Astrocyte (in vitro differentiated cells and primary cell): ENCODE measurements around the gene ACVR1.

Experiments used
- EZH2 ChIP-seq: IDR thresholded peaks from 2 replicates; pipeline ENCODE4 v1.6.1; 2012; ENCODE audit warnings: mild to moderate bottlenecking, low read length, inconsistent platforms; ENCODE audit not compliant: insufficient read depth
- TF ChIP-seq, protein P1 (sequence below): IDR thresholded peaks from 2 replicates; pipeline ENCODE4 v1.5.1; 2011; ENCODE audit warnings: low read depth, mild to moderate bottlenecking, inconsistent platforms, low read length, moderate library complexity; ENCODE audit not compliant: insufficient read depth

DNA sequence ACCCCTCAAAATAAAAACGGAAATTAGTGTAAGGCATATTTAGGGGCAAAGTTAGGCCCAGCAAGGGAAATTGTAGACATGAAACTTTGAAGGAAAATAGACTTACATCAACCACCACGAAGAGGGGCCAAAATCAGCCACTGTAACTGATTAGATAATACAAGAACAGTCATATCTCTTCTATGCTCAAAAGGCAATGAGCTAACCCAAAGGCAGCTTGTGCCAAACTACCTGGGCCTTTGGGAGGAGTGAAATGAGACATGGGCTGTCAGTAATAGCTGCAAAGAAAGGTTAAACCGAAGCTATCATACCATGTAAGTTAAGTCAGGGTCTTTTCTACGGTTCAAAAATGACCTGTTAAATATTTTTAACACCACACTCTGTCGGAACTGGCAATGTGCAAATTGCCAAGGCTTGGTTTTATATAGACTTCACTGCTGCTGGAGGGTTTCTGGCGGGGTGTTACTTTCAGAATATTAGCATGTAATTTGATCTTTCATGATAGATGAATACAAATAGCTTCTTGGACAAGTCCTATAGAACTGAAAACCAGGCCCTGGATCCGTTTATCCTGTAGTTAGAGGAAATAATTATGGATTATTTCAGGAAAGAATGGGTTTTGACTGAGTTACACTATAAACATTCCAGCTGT lies 69.6 kb downstream of the ACVR1 start:
- TF ChIP-seq EZH2 = no peak
- TF ChIP-seq, protein P1, sequence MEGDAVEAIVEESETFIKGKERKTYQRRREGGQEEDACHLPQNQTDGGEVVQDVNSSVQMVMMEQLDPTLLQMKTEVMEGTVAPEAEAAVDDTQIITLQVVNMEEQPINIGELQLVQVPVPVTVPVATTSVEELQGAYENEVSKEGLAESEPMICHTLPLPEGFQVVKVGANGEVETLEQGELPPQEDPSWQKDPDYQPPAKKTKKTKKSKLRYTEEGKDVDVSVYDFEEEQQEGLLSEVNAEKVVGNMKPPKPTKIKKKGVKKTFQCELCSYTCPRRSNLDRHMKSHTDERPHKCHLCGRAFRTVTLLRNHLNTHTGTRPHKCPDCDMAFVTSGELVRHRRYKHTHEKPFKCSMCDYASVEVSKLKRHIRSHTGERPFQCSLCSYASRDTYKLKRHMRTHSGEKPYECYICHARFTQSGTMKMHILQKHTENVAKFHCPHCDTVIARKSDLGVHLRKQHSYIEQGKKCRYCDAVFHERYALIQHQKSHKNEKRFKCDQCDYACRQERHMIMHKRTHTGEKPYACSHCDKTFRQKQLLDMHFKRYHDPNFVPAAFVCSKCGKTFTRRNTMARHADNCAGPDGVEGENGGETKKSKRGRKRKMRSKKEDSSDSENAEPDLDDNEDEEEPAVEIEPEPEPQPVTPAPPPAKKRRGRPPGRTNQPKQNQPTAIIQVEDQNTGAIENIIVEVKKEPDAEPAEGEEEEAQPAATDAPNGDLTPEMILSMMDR = no peak
